HEK293 (cell line): ENCODE measurements around the gene THSD4.

Experiments
- BCL6B ChIP-seq: fragments of 450-650 bp; formaldehyde crosslinking; IDR thresholded peaks from 2 replicates; pipeline ENCODE4 v1.5.1; 2017; ENCODE audit warnings: missing biosample characterization, missing genetic modification characterization
- GLIS1 ChIP-seq: fragments of 450-650 bp; formaldehyde crosslinking; IDR thresholded peaks from 2 replicates; pipeline ENCODE4 v1.5.1; 2016; ENCODE audit warnings: missing biosample characterization, missing genetic modification characterization
- HOXA7 ChIP-seq: sonication (generic); formaldehyde crosslinking; IDR thresholded peaks from 2 replicates; pipeline ENCODE4 v1.8.1; 2022; ENCODE audit warnings: missing genetic modification reagents, borderline replicate concordance
- IKZF3 ChIP-seq: fragments of 450-650 bp; IDR thresholded peaks from 2 replicates; pipeline ENCODE4 v1.5.0; 2018; ENCODE audit warnings: missing biosample characterization, mild to moderate bottlenecking, missing genetic modification characterization, moderate library complexity
- KLF16 ChIP-seq: fragments of 450-650 bp; formaldehyde crosslinking; IDR thresholded peaks from 2 replicates; pipeline ENCODE4 v1.5.1; 2017; ENCODE audit warnings: missing biosample characterization, missing genetic modification characterization
- OVOL3 ChIP-seq: fragments of 450-650 bp; formaldehyde crosslinking; IDR thresholded peaks from 2 replicates; pipeline ENCODE4 v1.5.1; 2016; ENCODE audit warnings: missing biosample characterization, missing genetic modification characterization
- SALL2 ChIP-seq: fragments of 450-650 bp; formaldehyde crosslinking; IDR thresholded peaks from 2 replicates; pipeline ENCODE4 v1.5.0; 2017; ENCODE audit warnings: missing biosample characterization, mild to moderate bottlenecking, missing genetic modification characterization, borderline replicate concordance
- SCRT2 ChIP-seq: fragments of 450-650 bp; formaldehyde crosslinking; IDR thresholded peaks from 2 replicates; pipeline ENCODE4 v1.5.1; 2016; ENCODE audit warnings: missing biosample characterization, missing genetic modification characterization
- SETDB1 ChIP-seq: IDR thresholded peaks from one replicate; pipeline ENCODE4 v1.6.1; 2017; ENCODE audit warnings: mild to moderate bottlenecking, low read length, moderate library complexity, mixed read lengths; ENCODE audit not compliant: insufficient read length
- ZBTB20 ChIP-seq: fragments of 450-650 bp; formaldehyde crosslinking; IDR thresholded peaks from 2 replicates; pipeline ENCODE4 v1.5.1; 2016; ENCODE audit warnings: missing biosample characterization, missing genetic modification characterization
- ZBTB21 ChIP-seq: fragments of 450-650 bp; formaldehyde crosslinking; IDR thresholded peaks from 2 replicates; pipeline ENCODE4 v1.5.1; 2017; ENCODE audit warnings: missing biosample characterization, missing genetic modification characterization
- ZBTB48 ChIP-seq: fragments of 450-650 bp; formaldehyde crosslinking; IDR thresholded peaks from 2 replicates; pipeline ENCODE4 v1.5.1; 2016; ENCODE audit warnings: missing biosample characterization, missing genetic modification characterization
- ZFP37 ChIP-seq: fragments of 450-650 bp; formaldehyde crosslinking; IDR thresholded peaks from 2 replicates; pipeline ENCODE4 v1.5.1; 2016; ENCODE audit warnings: missing biosample characterization, missing genetic modification characterization
- ZFP41 ChIP-seq: fragments of 450-650 bp; formaldehyde crosslinking; IDR thresholded peaks from 2 replicates; pipeline ENCODE4 v1.5.1; 2016; ENCODE audit warnings: missing biosample characterization, missing genetic modification characterization, borderline replicate concordance
- ZNF184 ChIP-seq: fragments of 450-650 bp; IDR thresholded peaks from 2 replicates; pipeline ENCODE4 v1.5.1; 2018; ENCODE audit warnings: missing biosample characterization, mild to moderate bottlenecking, missing genetic modification characterization
- ZNF280C ChIP-seq: fragments of 450-650 bp; formaldehyde crosslinking; IDR thresholded peaks from 2 replicates; pipeline ENCODE4 v1.5.1; 2016; ENCODE audit warnings: missing biosample characterization, missing genetic modification characterization
- ZNF366 ChIP-seq: fragments of 450-650 bp; formaldehyde crosslinking; conservative IDR thresholded peaks from 2 replicates; pipeline ENCODE4 v1.5.1; 2016; ENCODE audit warnings: missing biosample characterization, missing genetic modification characterization
- ZNF394 ChIP-seq: fragments of 450-650 bp; formaldehyde crosslinking; IDR thresholded peaks from 2 replicates; pipeline ENCODE4 v1.5.1; 2016; ENCODE audit warnings: missing biosample characterization, missing genetic modification characterization, mild to moderate bottlenecking, moderate library complexity, borderline replicate concordance
- ZNF416 ChIP-seq: fragments of 450-650 bp; formaldehyde crosslinking; IDR thresholded peaks from 2 replicates; pipeline ENCODE4 v1.5.1; 2016; ENCODE audit warnings: missing biosample characterization, missing genetic modification characterization
- ZNF449 ChIP-seq: fragments of 450-650 bp; formaldehyde crosslinking; IDR thresholded peaks from 2 replicates; pipeline ENCODE4 v1.5.1; 2017; ENCODE audit warnings: missing biosample characterization, mild to moderate bottlenecking, missing genetic modification characterization, moderate library complexity
- ZNF510 ChIP-seq: fragments of 450-650 bp; formaldehyde crosslinking; IDR thresholded peaks from 2 replicates; pipeline ENCODE4 v1.5.1; 2018; ENCODE audit warnings: mild to moderate bottlenecking, missing genetic modification characterization, missing biosample characterization; ENCODE audit not compliant: insufficient replicate concordance
- ZNF530 ChIP-seq: fragments of 450-650 bp; formaldehyde crosslinking; IDR thresholded peaks from 2 replicates; pipeline ENCODE4 v1.5.1; 2016; ENCODE audit warnings: low read depth, missing biosample characterization, missing genetic modification characterization
- ZNF624 ChIP-seq: fragments of 450-650 bp; formaldehyde crosslinking; IDR thresholded peaks from 2 replicates; pipeline ENCODE4 v1.5.1; 2017; ENCODE audit warnings: missing biosample characterization, missing genetic modification characterization
- TF ChIP-seq, protein P1 (sequence below): fragments of 450-650 bp; formaldehyde crosslinking; IDR thresholded peaks from 2 replicates; pipeline ENCODE4 v1.5.1; 2016; ENCODE audit warnings: missing biosample characterization, missing genetic modification characterization
- TF ChIP-seq, protein P2 (sequence below): fragments of 450-650 bp; formaldehyde crosslinking; IDR thresholded peaks from 2 replicates; pipeline ENCODE4 v1.5.1; 2016; ENCODE audit warnings: missing biosample characterization, missing genetic modification characterization
- TF ChIP-seq, protein P3 (sequence below): fragments of 450-650 bp; formaldehyde crosslinking; IDR thresholded peaks from 2 replicates; pipeline ENCODE4 v1.5.0; 2017; ENCODE audit warnings: missing biosample characterization, missing genetic modification characterization, borderline replicate concordance

Gene THSD4

DNA sequence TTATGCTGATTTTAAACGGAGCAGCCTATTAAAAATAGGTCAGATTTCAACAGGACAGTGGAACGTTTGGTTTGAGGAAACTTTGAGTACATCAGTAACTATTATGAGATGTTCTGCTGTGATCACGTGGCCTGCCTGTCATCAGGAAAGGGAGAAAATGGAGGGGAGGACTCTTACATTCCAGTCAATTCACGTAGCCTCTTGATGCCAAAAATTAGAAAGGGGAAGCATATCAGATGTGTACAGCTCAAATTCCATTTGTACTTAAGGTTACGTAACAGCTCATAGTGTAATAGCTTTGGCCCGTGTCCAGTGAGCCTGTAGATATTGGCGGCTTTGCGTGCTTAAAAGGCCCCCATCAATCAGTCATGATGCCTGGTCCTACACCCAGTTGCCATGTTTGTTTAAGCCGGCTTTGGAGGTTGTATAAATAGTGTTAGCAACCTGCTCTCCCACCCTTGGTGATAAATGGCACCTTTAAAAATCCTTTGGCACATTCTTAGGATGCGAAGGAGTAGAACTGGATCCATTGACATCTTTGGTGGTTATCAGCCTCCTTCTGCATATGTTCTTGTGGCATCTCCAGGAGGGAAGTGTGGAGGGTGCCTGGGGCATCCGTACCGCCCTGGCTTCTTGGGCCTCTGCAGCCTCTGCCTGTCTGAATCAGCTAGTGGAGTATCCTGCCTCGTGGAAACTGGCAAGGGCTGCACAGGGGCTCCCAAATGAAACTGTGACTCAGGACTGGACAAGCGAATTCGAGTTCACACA, 163.9 kb downstream of the THSD4 start (continued):
- no peak for TF ChIP-seq BCL6B (tag by site-specific recombination)
- peak; percentile 99 for TF ChIP-seq ZNF184
- peak; percentile 78; the same call in 1 of the 2 replicates for TF ChIP-seq ZFP37
- TF ChIP-seq ZNF366, result peak; percentile 99
- peak; percentile 95 for TF ChIP-seq ZBTB21 (tag by site-specific recombination)
- TF ChIP-seq ZNF530 (tag by site-specific recombination), result no peak
- no peak for TF ChIP-seq ZNF624 (tag by site-specific recombination)
- no peak for TF ChIP-seq SETDB1
- TF ChIP-seq HOXA7 (CRISPR knock-in tag), result no peak
- TF ChIP-seq ZBTB20, result no peak
- TF ChIP-seq ZNF394 (tag by site-specific recombination), result peak; percentile 85
- TF ChIP-seq, protein P1, sequence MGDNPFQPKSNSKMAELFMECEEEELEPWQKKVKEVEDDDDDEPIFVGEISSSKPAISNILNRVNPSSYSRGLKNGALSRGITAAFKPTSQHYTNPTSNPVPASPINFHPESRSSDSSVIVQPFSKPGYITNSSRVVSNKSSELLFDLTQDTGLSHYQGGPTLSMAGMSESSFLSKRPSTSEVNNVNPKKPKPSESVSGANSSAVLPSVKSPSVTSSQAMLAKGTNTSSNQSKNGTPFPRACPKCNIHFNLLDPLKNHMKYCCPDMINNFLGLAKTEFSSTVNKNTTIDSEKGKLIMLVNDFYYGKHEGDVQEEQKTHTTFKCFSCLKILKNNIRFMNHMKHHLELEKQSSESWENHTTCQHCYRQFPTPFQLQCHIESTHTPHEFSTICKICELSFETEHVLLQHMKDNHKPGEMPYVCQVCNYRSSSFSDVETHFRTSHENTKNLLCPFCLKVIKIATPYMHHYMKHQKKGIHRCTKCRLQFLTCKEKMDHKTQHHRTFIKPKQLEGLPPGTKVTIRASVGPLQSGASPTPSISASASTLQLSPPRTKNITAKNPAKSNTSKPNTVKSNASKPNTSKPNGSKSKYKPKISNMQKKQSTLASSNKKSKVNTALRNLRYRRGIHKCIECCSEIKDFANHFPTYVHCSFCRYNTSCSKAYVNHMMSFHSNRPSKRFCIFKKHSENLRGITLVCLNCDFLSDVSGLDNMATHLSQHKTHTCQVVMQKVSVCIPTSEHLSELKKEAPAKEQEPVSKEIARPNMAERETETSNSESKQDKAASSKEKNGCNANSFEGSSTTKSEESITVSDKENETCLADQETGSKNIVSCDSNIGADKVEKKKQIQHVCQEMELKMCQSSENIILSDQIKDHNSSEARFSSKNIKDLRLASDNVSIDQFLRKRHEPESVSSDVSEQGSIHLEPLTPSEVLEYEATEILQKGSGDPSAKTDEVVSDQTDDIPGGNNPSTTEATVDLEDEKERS (tag by site-specific recombination), result peak; percentile 66
- peak; percentile 90 for TF ChIP-seq KLF16 (tag by site-specific recombination)
- TF ChIP-seq ZBTB48 (tag by site-specific recombination), result no peak; the same call in none of the 2 replicates
- TF ChIP-seq OVOL3 (tag by site-specific recombination), result peak; percentile 73; the same call in 1 of the 2 replicates
- TF ChIP-seq ZNF449, result peak; percentile 64; the same call in 1 of the 2 replicates
- TF ChIP-seq, protein P2, sequence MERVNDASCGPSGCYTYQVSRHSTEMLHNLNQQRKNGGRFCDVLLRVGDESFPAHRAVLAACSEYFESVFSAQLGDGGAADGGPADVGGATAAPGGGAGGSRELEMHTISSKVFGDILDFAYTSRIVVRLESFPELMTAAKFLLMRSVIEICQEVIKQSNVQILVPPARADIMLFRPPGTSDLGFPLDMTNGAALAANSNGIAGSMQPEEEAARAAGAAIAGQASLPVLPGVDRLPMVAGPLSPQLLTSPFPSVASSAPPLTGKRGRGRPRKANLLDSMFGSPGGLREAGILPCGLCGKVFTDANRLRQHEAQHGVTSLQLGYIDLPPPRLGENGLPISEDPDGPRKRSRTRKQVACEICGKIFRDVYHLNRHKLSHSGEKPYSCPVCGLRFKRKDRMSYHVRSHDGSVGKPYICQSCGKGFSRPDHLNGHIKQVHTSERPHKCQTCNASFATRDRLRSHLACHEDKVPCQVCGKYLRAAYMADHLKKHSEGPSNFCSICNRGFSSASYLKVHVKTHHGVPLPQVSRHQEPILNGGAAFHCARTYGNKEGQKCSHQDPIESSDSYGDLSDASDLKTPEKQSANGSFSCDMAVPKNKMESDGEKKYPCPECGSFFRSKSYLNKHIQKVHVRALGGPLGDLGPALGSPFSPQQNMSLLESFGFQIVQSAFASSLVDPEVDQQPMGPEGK, result peak; percentile 96
- no peak for TF ChIP-seq ZNF416 (tag by site-specific recombination)
- peak; percentile 91 for TF ChIP-seq SCRT2 (tag by site-specific recombination)
- no peak for TF ChIP-seq ZNF510 (tag by site-specific recombination)
- TF ChIP-seq, protein P3, sequence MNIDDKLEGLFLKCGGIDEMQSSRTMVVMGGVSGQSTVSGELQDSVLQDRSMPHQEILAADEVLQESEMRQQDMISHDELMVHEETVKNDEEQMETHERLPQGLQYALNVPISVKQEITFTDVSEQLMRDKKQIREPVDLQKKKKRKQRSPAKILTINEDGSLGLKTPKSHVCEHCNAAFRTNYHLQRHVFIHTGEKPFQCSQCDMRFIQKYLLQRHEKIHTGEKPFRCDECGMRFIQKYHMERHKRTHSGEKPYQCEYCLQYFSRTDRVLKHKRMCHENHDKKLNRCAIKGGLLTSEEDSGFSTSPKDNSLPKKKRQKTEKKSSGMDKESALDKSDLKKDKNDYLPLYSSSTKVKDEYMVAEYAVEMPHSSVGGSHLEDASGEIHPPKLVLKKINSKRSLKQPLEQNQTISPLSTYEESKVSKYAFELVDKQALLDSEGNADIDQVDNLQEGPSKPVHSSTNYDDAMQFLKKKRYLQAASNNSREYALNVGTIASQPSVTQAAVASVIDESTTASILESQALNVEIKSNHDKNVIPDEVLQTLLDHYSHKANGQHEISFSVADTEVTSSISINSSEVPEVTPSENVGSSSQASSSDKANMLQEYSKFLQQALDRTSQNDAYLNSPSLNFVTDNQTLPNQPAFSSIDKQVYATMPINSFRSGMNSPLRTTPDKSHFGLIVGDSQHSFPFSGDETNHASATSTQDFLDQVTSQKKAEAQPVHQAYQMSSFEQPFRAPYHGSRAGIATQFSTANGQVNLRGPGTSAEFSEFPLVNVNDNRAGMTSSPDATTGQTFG (tag by site-specific recombination), result no peak
- no peak for TF ChIP-seq ZNF280C (tag by site-specific recombination)
- TF ChIP-seq ZFP41, result no peak
- no peak for TF ChIP-seq SALL2
- peak; percentile 93 for TF ChIP-seq IKZF3
- peak; percentile 100 for TF ChIP-seq GLIS1 (tag by site-specific recombination)
